ENCODE measurements around the gene ABCC4.

Gene ABCC4

DNA sequence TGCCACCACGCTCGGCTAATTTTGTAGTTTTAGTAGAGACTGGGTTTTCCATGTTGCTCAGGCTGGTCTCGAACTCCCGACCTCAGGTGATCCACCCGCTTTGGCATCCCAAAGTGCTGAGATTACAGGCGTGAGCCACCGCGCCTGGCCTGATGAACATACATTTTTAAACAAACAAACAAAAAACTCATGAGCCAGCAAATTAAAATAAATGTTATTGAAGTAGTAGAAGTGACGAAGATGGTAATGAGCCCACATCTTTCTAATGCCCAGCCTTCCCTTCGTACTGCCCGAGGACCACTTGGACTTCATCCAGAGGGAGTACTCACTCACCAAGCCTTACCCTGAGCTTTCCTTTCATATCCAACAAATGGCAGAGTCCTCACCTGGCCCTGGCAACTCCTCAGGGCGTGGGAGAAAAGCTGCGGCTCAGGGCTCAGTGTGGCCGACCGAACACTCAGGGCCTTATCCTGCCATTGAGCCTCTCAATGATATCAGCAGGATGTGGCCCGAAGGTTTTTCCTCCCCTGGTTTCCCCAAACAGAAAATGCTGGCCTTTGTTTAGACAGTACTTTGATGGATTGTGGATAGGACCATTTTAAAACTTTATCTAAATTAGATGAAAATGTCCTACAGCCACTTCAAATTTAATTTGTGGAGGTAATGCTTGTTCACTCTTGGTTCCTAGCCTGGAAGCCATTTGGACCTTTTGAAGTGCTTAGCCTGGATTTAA, 22.8 kb upstream of the ABCC4 start:
- no peak for DNase-seq (ENCODE audit: extremely low spot score)
- ChIA-PET CTCF (interaction anchor here (1.2 kb wide), 1 partner anchor 80 kb away, joined by 3 read pairs; no protein-coding TSS in a partner anchor), POLR2A (no interaction called here)
- TF ChIP-seq L3MBTL2 (conservative IDR thresholded peaks at IDR 0.05) (no peak), NFRKB (IDR thresholded peaks at IDR 0.05) (no peak), LEF1 (IDR thresholded peaks at IDR 0.05; ENCODE audit: borderline replicate concordance) (no peak), FOXM1 (IDR thresholded peaks at IDR 0.05; ENCODE audit: borderline replicate concordance) (no peak), SP1 (IDR thresholded peaks at IDR 0.05) (no peak), HDGF (IDR thresholded peaks at IDR 0.05; ENCODE audit: borderline replicate concordance) (no peak)

DNA sequence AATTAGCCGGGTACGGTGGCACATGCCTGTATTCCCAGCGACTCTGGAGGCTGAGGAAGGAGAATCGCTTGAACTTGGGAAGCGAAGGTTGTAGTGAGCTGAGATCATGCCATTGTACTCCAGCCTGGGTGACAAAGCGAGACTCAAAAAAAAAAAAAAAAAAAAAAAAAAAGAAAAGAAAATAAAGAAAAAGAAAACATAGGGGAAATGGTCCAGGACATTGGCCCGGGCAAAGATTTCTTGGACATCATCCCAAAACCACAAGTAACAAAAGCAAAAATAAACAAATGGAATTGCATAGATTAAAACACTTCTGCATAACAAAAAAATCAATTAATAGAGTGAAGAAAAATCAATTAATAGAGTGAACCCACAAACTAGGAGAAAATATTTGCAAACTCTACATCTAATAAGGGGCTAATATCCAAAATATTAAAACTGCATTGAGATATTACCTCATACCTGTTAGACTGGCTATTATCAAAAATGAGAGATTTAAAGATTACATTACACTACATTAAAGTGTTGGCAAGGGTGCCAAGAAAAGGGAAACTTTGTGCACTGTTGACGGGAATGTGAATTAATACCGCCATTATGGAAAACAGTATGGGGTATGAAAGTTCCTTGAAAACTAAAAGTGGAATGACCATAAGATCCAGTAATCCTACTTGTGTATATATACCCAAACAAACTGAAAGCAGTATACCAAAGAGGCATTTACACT, 18.5 kb upstream of the ABCC4 start:
- CTCF ChIA-PET: no interaction called here

DNA sequence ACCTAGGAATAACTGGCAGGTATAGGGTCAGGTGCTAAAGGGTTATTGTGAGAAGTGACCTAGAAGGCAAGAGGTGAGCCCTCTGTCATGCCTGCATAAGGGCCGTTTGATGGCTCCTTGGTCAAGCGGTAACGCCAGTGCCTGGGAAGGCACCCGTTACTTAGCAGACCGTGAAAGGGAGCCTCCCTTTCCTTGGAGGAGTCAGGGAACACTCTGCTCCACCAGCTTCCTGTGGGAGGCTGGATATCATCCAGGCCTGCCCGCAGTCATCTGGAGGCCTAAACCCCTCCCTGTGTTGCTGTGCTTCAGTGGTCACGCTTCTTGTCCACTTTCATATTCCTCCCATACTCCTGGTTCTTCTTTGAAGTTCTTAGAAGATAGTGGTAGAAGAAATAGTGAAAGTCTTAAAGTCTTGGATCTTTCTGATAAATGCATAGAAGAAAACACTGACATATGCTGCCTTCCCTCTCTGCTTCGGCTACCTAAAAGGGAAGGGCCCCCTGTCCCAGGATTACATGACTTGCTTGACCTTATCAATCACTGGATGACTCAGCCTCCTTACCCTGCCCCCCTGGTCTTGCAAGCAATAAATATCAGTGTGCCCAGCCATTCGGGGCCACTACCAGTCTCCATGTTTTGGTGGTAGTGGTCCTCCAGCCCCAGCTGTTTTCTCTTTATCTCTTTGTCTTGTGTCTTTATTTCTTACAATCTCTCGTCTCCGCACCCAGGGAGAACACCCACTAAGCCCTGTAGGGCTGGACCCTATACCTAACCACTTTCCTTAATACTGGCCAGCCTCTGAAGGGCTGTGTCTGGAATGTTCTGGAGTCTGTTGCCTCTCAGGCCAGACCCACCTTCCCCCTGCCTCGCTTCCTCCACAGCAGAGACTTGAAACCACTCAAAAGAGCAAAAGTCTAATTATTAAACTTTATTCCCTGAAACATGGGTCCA, 16.1 kb upstream of the ABCC4 start:
- DNase-seq (ENCODE audit: extremely low spot score): no peak
- TF ChIP-seq ELF4 (IDR thresholded peaks at IDR 0.05) (no peak), ZNF384 (IDR thresholded peaks at IDR 0.05) (no peak), L3MBTL2 (conservative IDR thresholded peaks at IDR 0.05) (no peak), HDGF (IDR thresholded peaks at IDR 0.05; ENCODE audit: borderline replicate concordance) (no peak), SUZ12 (IDR thresholded peaks at IDR 0.05) (no peak), ARNT (IDR thresholded peaks at IDR 0.05) (no peak), FOXA1 (IDR thresholded peaks at IDR 0.05) (no peak), SP1 (IDR thresholded peaks at IDR 0.05) (no peak), CTBP1 (IDR thresholded peaks at IDR 0.05; ENCODE audit: borderline replicate concordance) (no peak), BHLHE40 (IDR thresholded peaks at IDR 0.05; ENCODE audit: borderline replicate concordance) (no peak), FOXK2 (IDR thresholded peaks at IDR 0.05) (no peak), TARDBP (IDR thresholded peaks at IDR 0.05) (no peak), NFRKB (IDR thresholded peaks at IDR 0.05) (no peak), LEF1 (IDR thresholded peaks at IDR 0.05; ENCODE audit: borderline replicate concordance) (no peak), FOXM1 (IDR thresholded peaks at IDR 0.05; ENCODE audit: borderline replicate concordance) (no peak)
- TF ChIP-seq, protein P1, sequence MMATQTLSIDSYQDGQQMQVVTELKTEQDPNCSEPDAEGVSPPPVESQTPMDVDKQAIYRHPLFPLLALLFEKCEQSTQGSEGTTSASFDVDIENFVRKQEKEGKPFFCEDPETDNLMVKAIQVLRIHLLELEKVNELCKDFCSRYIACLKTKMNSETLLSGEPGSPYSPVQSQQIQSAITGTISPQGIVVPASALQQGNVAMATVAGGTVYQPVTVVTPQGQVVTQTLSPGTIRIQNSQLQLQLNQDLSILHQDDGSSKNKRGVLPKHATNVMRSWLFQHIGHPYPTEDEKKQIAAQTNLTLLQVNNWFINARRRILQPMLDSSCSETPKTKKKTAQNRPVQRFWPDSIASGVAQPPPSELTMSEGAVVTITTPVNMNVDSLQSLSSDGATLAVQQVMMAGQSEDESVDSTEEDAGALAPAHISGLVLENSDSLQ (IDR thresholded peaks at IDR 0.05): no peak
- ChIA-PET POLR2A (no interaction called here), CTCF (no interaction called here)

More for the DNA sequence above, 18.5 kb upstream of the ABCC4 start:
- POLR2A ChIA-PET: no interaction called here
- no peak for DNase-seq (ENCODE audit: extremely low spot score)
- TF ChIP-seq FOXM1 (IDR thresholded peaks at IDR 0.05; ENCODE audit: borderline replicate concordance): no peak
- TF ChIP-seq FOXK2 (IDR thresholded peaks at IDR 0.05): no peak
- no peak for TF ChIP-seq HDGF (IDR thresholded peaks at IDR 0.05; ENCODE audit: borderline replicate concordance)
- no peak for TF ChIP-seq BHLHE40 (IDR thresholded peaks at IDR 0.05; ENCODE audit: borderline replicate concordance)

DNA sequence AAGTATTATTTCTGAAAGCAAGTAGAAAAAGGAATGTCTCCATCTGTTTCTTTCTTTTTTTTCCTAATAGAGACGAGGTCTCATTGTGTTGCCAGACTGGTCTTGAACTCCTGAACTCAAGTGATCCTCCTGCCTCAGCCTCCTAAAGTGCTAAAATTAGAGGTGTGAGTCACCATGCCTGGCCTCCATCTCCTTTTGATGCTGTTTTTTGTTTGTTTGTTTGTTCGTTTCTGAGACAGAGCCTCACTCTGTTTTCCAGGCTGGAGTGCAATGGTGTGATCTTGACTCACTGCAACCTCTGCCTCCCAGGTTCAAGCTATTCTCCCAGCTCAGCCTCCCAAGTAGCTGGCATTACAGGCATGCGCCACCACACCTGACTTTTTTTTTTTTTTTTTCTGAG, 14.5 kb upstream of the ABCC4 start:
- POLR2A ChIA-PET: no interaction called here
- DNase-seq (ENCODE audit: extremely low spot score): no peak
- TF ChIP-seq, protein P1 (IDR thresholded peaks at IDR 0.05): no peak
- CTCF ChIA-PET: no interaction called here

DNA sequence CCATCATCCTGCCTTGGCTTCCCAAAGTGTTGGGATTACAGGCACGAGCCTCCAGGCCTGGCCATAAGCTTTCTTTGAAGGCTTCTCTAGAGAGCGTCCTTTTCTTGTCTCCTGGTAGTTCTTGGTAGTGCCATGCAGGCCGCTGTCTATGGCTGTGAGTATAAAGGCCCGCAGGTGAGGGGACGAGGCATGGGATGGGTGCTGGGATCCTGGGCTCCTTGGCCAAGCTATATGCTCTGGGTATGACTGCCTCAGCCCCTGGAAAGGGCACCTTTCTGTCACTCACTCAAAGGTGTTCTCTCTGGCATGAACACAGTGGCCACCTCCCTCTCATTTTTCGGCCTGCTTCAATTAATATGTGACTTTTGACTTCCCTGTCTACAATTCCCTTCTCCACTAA, 6.3 kb upstream of the ABCC4 start:
- TF ChIP-seq TARDBP (IDR thresholded peaks at IDR 0.05) (no peak), LEF1 (IDR thresholded peaks at IDR 0.05; ENCODE audit: borderline replicate concordance) (no peak), L3MBTL2 (conservative IDR thresholded peaks at IDR 0.05) (no peak), BHLHE40 (IDR thresholded peaks at IDR 0.05; ENCODE audit: borderline replicate concordance) (no peak), FOXK2 (IDR thresholded peaks at IDR 0.05) (no peak), NFRKB (IDR thresholded peaks at IDR 0.05) (no peak), ARNT (IDR thresholded peaks at IDR 0.05) (no peak), SUZ12 (IDR thresholded peaks at IDR 0.05) (no peak), CTBP1 (IDR thresholded peaks at IDR 0.05; ENCODE audit: borderline replicate concordance) (no peak), FOXA1 (IDR thresholded peaks at IDR 0.05) (no peak), HDGF (IDR thresholded peaks at IDR 0.05; ENCODE audit: borderline replicate concordance) (no peak), ELF4 (IDR thresholded peaks at IDR 0.05) (no peak), ZNF384 (IDR thresholded peaks at IDR 0.05) (no peak), FOXM1 (IDR thresholded peaks at IDR 0.05; ENCODE audit: borderline replicate concordance) (no peak), SP1 (IDR thresholded peaks at IDR 0.05) (no peak)
- TF ChIP-seq, protein P1 (IDR thresholded peaks at IDR 0.05): no peak
- no peak for DNase-seq (ENCODE audit: extremely low spot score)
- CTCF ChIA-PET: no interaction called here
- POLR2A ChIA-PET: no interaction called here

All from HEK293T (cell line).